NB4 (cell line): ENCODE results near the gene SPHK1.

Source experiments
- CTCF ChIP-seq: IDR thresholded peaks from one replicate; pipeline ENCODE4 v1.5.1; 2012; ENCODE audit warnings: low read depth, low read length
- MAX ChIP-seq: IDR thresholded peaks from 2 replicates; pipeline ENCODE4 v1.6.1; 2011; ENCODE audit warnings: low read depth, low read length
- POLR2A ChIP-seq: IDR thresholded peaks from 2 replicates; pipeline ENCODE4 v1.6.1; 2011; ENCODE audit warnings: mild to moderate bottlenecking; ENCODE audit not compliant: insufficient read length; ENCODE audit errors: extremely low read depth

GRCh38 chr17:76385892-76386786, 1.7 kb downstream of the SPHK1 start:
- TF ChIP-seq CTCF (peak; percentile 58), POLR2A (no peak), MAX (peak; percentile 74)
